Measurements from ENCODE around the gene DDB1.
A peak's percentile ranks its signal among the peaks of the same experiment; 100 is the strongest.

DDB1 gene

DNA sequence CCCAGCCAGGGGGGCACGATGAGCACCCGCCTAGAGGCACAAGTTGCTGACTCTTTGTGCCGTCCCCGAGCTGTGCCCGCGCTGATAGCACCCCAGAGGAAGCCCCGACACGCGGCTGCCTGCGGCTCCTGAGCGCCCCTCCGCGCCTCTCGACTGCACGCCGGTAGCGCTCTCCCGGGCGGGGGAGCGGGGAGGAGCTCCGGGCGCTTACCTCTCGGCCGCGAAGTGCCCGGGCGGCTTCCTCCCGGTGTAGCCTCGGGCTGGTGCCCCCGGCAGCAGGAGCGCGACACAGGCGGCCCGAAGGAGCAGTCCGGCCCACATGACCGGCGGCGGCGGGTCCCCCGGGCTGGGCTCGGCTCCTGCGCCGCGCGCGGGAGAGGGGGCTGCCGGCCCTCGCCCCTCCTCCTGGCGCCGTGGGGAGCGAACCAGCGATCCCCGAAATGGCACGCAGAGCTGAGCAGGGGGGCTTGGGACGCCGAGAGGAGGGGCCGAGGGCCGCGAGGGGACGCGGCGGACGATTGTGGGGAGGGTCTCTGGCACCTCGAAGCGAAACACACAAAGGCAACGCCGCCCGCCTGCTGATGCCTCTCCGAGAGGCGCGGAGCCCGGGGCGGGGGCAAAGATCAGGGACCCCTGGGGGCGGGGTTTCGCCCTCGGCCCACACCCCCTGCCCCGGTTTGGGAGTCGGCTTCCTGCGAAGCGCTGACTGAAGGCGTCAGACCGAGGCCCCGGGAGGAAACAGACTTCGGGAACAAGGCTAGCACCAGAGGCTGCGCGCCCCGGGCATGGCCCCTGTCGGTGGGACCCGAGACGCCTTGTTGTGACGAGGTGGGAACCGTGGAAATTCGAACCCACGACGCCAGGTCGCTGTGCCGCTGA is 37.9 kb downstream of the DDB1 start, which contains the start of gene VWCE:
TSS of gene VWCE (minus strand) at position 600 of the 879 bp plus-strand sequence. CDS start at position 321, 279 bp downstream.
- peak; percentile 88 for DNase-seq

DNA sequence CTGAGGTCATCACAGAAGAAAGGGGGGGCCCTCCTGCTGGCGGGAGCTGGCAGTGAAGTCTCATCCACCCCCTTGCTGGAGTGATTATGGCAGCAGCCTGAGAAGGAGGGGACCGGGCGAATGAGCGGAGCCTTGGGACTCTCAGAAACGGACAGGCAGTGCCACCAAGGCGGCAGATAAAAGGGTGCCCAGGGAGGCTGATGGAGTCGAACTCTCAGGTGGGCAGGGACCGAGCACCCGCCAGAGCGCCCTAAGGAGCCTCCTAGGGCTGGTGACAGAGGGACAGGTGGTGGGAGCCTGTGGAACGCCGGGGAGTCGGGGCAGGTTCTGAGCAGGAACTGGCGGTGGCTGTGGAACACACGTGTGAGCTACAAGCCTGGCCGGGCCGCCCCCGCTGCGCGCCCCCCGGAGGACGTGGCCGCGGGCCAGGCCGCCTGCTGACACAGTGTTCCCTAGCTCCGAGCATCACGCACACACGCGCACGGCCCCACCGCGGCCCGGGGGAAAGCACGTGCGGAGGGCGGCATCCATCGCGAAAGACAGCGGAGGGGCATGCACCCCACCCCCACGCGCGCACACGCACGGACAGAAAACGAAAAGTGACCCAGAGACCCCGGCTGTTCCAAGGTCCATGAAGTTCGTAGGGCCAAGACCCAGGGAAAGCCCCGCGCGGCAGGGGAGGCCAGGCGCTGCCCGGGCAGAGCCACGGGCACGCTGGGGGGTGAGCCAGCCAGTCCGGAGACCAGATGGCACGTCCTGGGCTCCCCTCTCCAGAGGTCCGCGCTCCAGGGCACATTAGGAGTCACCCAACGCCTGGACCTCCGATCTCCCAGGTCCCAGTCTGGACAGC is 38.8 kb downstream of the DDB1 start:
- DNase-seq: peak; percentile 69

DNA sequence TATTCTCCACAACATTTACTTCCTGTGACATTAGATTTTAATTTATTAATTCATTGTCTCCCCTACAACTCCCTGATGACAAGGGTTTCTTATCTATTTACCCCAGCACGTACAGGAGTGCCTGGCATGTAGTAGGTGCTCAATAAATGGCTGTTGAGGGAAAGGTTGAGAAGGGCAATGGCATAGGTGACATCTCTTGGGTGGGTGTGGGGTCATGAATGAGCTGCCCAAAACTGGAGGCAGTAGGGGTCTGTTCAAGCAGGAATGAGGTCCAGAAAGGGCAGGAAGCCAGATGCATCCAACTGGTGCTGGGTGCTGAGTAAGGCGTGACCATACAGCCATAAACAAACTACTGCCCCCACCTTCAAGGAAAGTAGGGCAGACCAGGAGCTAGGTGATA is 40.5 kb downstream of the DDB1 start:
- no peak for DNase-seq

DNA sequence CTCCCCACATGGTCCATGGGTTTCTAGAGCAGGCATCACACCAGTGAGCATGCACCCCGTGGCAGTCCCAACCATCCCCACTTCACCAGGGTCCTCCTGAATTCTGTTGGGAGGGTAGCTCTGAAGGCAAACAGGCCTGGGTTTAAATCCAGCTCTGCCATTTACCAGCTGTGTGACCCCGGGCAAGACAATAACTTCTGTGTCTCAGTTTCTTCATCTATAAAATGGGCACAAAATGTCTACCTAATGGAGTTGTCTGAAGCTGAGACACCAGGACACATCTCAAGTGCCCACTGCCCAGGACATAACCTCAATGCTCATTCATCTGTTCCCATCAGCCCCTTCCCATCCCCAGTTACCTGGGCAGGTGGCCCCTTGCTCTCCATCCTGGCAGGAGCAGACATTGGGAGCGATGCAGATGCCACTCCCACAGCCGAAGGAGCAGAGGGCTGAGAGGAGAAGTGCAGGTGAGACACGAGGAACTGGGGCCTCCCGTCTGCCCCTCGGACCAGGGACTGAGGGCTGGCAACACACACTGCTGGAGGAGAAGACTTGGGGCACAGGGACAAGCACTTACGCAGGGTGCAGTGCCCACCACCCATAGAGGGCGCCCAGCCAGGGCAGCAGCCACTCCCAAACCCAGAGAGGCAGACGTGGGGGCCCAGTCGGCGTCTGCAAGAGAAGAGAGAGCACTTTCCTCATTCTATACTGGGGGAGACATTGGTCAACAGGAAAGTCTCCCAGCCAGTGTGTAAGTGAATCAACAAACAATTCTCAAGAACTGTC is 41.8 kb downstream of the DDB1 start:
- DNase-seq: no peak

DNA sequence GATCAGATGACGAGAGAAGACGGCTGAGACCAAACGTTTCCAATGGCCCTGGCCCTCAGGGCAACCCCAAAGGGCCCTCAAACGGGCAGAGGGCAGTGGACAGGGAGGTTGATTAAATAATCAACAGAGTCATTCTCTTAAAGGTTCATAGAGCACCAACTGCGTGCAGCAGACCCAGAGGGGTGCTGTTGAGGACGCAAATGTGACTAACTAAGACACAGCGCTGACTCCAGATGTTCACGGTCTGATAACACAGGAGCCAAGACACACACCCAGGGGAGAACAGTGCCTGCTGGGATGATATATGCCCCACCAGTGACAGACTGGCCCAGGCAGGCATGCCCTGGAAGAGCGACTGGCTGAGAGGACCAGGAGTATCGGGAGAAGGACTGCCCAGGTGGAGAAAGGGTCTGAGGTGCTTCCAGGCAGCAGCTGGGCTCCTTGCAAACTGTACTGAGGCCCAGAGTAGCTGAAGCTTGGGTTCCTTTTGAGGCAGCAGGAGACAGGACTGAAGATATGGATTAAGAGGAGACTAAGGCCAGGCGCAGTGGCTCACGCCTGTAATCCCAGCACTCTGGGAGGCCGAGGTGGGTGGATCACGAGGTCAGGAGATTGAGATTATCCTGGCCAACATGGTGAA is 45.4 kb downstream of the DDB1 start:
- DNase-seq: no peak

DNA sequence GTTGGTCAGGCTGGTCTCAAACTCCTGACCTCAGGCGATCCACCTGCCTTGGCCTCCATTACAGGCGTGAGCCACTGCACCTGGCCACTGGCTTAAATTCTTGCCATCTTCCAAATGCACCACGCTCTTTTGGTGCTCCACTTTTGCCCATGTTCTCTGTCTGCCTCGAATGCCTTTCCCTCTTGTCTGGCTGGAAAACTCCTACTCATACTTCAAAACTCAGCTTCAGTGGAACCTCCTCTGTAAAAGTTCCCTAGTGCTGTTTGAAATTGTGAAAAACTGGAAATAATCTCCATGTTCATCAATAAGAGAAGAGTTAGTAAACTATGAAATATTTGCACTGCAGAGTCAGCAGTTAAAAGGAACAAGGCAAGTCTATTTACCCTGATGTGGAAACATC is 49.3 kb downstream of the DDB1 start:
- no peak for DNase-seq

DNA sequence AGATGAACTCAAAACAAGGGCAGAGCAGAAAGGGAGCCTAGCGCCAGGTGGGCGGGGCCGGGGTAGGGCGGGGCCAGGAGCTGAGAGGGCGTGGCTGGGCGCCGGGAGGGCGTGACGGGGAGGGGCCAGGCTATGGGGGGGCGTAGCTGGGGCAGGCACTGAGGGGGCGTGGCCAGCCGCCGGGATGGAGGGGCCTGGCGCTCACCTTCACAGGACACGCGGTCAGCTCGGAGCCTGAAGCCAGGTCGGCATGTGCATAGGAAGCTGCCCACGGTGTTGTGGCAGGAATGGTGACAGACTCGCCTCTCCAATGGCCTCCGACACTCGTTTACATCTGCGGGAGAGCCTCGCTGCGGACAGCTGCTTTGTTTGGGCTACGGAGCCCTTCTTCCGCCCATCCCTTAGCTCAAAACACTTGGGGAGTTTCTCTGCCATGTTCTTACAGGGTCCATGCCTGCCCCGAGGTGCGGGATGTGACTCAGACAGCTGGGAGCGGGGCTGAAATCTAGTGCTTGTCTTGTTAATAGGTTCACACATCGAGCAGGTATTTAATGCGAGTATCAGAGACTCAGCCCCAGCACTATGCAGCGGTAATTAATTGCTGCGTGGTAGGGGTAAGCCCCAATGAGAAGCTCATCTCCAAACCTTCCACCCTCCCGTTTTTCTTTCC is 51.2 kb downstream of the DDB1 start:
- DNase-seq: peak; percentile 90

DNA sequence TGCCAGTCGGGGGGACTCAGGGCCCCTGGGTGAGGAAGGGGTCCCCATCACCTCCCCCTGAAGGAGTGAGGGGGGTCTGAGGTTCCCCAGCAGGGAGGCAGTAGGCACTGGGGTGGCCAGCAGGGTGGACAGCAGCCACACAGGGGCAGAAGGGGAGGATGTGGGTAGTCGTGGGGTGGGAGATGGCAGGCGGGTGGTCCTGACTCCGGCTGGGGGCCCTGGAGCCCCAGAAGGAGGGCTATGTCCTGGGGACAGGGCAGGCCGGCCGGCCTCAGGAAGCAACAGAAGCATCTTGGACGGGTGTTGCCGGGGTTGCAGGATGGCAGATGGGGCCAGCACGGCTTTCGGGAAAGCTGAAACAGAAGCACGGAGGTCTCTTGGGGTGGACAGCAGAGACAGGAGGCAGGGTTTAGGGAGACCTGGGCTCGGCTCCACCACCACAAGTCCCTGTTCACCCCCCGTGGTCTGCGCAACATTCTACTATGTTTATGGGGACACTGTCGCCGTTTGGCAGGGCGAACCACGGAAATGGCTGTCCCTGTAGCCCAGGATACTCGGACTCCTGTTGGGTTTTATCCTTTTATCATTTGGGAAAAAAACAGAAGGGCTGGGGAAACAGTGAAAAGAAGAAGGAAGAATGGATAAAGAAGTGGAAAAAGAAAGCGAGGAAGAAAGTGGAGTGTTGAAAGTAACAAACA is 51.9 kb downstream of the DDB1 start:
- DNase-seq: no peak

DNA sequence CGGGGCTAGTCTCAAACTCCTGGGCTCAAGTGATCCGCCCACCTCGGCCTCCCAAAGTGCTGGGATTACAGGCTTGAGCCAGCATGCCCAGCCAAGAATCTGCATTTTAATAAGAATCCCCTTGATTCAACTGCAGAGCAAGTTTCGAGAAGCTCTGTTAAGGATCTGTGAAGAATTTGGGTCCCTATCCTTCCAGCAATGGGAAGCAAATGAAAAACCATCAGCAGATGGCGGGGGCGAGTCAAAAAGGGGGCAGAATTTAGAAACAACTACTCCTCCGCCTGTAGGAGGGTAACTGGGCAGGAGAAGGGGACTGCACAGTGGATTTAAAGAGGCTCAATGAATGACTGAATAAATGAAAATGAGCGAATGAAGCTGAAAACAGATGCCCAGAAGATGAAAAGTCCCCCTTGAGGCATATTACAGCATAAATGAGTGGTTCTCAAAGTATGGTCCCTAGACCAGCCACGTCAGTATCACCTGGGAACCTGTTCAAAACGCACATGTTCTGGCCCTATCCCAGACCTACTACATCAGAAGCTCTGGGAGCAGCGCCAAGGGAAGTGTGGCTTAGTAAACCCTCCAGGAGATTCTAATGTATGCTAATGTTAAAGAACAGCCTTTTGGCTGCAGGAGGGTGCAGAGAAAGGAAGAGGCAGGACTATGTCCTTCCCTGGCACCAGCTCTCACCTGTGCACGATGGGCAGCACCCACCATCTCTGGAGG is 52.8 kb downstream of the DDB1 start:
- no peak for DNase-seq

DNA sequence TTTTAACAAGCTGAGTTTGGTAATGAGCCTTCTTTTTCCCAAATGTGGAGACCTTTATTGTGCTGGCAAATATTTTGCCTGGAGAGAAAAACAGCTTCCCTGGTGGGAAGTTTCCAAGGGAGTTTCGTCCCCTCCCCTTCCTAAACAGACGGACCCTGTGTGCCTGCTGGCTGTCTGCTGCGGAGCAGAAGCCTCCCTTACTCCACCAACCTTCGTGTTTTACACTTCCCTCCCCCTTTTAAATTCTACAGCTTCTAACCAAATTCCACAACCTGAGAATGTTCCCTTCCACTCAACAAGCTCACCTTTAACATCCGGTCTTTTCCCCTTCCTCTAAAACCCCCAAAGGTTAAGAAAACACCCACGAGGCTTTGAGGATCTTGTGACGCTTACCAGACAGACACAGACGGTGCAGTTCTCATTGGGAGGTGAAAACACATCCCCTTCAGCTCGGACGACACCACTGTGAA is 54.9 kb downstream of the DDB1 start:
- peak; percentile 81 for DNase-seq

DNA sequence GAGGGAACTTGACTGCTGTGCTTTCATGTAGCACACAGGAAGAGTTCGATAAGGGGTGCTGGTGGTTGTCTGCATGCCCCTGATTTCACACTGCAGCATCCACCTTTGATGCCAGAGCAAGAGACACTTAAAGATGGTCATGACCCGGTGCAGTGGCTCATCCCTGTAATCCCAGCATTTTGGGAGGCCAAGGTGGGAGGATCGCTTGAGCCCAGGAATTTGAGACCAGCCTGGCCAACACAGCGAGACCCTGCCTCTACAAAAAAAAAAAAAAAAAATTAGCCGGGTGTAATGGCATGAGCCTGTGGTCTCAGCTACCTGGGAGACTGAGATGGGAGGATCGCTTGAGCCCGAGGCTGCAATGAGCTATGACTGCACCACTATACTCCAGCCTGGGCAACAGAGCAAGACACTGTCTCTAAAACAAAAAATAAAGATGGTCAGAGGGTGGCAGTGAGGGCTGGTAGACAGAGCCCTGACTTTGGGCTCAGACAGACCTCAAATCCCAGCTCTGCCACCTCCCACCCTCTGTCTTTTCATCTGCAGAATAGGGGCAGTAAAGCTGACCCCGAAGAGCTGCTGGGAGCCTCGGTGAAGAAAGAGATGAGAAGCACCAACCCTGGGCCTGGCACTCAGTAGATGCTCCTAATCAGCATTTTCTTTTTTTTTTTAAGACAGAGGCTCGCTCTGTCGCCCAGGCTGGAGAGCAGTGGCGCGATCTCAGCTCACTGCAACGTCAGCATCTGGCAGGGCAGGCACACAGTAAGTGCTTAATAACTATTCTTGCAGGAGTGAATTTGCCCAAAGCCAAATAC is 55.5 kb downstream of the DDB1 start:
- DNase-seq: no peak

DNA sequence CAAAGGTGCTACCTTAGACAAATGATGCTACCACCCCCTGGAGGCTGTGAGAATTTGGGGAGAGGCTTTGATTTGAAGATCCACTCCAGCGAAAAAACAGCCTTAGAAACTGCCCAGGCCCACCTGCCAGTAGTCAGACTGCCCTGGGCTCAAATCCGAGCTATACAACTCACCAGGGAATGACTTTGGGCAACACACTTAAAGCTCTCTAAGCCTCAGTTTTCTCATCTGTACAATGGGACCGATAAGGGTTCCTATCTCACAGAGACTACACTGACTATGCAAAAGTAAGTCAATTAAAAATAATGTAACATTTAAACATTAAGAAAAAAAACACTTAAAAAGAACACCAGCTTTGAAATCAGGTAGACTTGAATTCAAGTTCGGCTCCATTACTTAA is 57.7 kb downstream of the DDB1 start:
- DNase-seq: no peak

DNA sequence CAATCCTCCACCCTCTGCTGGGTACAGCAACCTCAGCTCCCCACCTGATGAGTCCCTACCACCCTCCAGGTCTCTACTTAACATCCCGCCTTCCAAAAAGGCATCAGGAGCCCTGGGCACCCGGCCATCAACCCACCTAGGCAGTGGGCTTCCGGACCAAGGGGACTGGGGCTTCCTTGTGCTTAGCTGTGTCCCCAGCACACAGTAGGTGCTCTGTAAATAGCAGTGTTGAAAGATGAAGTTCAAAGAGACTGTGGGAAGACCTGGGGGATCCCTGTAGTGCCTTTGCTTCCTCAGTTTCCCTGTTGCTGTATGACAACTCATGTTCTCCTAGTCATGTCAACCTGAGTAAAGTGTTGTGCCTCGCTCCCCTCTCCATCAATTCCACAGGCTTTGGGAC is 58.8 kb downstream of the DDB1 start:
- DNase-seq: no peak

DNA sequence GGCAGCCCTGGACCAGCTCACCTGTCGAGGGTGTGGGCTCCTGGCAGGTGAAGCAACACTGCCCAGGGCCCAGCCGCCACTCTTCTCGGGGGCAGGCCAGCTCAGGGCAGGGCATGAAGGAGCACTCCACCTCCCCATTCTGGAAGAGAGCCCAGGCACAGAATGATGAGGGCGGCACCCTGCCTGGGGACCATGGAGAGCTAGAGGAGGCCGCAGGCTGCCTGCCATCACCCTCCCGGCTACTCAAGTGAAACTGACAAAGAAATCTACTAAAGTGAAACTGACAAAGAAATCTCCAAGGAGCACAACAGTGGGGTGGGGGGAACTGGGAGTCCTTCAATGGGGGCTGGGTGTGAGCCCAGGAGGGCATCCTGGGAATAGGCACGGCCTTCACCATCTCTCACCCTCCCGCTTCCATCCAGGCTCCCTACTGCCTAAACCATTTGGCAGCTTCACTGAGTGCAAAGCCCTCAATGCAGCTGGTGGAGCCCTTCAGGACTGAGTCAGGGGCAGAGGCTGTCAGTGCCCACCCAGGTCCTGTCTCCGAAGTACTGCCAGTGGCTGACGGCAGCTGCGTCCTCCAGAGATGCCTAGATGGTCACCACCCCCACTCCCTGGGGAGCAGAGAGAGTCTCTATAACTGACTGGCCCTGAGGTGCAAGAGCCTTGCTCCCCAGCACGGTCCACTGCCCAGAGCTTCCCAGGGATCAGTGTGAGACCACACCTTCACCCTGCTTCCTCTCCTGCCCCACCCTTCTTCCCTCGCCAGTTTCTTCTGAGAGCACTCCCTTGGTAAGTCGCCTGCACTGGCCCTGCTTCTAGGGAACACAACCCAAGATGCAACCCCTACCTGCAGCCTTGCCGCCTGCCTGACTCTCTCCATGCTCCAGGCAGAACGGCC is 59.5 kb downstream of the DDB1 start:
- DNase-seq: no peak

DNA sequence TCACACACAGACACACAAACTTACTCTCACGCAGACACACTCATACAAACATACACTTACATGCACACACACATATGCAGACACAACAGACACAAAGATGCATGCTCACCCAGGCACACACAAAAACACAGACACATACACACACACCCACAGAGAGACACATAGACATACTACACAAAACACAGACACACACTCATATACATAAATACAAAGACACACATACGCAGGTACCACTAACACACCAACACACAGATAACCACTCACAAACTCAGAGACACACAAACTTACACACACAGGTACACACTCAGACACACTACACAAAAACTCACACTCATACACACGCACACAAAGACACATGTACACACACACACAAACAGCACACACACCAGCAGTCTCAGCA is 60.2 kb downstream of the DDB1 start:
- DNase-seq: no peak

DNA sequence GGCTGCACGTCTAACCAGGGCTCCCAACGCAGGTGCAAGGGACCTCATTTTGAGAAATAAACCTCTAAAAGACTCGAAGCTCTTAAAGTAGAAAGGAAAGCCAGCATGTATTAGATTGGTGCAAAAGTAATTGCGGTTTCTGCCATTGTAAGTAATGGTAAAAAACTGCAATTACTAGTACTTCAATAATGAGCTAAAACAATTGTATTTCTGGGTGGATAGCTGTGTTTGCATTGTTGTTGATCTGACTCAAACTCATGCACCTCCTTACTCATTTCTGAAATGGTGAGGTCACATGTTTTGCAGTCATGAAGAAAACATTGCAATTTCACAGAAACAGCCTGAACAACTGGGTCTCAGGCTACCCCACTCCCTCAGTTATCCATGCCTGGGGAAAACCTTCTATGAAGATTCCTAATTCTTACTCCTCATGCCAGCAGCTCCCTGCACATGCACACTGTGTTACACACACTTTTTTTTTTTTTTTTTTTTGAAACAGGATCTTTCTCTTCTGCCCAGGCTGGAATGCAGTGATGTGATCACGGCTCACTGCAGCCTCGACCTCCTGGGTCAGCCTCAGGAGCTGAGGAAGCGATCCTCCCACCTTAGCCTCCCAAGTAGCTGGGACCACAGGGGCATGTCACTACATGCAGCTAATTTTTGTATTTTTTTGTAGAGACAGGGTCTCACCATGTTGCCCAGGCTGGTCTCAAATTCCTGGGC is 62.4 kb downstream of the DDB1 start:
- DNase-seq: no peak

DNA sequence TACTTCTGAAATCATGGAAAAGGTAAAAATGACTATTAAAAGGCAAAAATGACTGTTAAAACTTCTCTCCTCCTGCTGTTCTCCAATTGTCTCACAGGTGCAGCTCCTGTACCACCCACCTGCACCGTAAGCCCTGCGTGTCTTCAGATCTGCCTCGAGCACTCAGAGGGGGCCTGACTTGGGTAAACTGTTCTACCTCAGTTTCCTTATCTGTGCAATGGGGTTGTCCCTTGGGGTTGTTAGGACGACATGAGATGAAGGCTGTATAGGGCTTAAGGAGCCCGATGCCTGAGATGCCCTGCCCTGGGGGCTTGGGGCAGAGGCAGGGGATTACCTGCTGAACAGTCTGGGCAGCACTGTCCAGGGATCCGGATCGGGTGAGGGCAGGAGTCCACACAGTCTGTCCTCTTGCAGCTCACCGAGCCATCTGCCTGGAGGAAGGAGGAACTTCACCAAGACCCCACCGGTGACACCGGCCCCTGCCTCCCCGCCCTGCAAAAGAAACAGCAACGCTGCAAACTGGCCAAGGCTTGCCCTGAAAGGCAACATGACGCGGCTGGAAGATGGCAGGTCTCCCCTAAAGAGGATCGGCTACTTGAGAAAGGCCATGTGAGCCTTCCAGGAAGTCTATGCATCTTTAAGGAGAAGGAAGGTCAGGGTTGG is 64.2 kb downstream of the DDB1 start:
- no peak for DNase-seq

Data from islet precursor cell (in vitro differentiated cells).